Measurements from ENCODE around the gene KLHL28. TPM values are rescaled to one million over a fixed set of nuclear protein-coding genes. Genes with fewer than 3 reads are reported as not detected.

Gene KLHL28
- total and polyA plus RNA-seq, 8 donors: 1.5 to 9.2 (median 5.8) TPM

DNA sequence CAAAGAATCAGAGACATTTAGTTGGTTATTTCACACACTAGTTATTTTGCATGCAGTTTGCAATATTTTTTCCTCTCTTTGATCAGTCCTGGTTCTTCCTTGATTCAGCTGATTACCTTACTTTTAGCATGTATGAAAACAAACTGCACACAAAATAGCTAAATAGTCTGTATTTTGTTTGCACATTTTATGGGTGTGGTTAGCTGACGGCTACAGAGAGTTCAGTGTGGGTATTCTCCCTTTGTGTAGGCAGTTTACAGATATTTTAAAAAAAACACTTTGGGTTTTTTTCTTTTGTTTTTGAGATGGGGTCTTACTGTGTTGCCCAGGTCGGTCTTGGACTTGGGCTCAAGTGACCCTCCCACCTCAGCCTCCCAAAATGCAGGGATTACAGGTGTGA, 28.8 kb upstream of the KLHL28 start:
- 86 to 89% methylated on average over 2 of the region's 2 CpGs for WGBS, 2 donors
- Histone ChIP-seq H3K36me3 (no peaks in the 10 kb centered on the region), H3K4me3 (no peak overlapping the region), H3K27me3 (no peaks in the 10 kb centered on the region), H3K9me3 (no peaks in the 10 kb centered on the region), H3K4me1 (peaks cover 0 to 13% (median 7%) of the 10 kb centered on the region in 3 donors), H3K27ac (no peak overlapping the region)
- ATAC-seq: no peak
- intact Hi-C loops (cut with DNase I): no loop called here
- TF ChIP-seq, protein P1, sequence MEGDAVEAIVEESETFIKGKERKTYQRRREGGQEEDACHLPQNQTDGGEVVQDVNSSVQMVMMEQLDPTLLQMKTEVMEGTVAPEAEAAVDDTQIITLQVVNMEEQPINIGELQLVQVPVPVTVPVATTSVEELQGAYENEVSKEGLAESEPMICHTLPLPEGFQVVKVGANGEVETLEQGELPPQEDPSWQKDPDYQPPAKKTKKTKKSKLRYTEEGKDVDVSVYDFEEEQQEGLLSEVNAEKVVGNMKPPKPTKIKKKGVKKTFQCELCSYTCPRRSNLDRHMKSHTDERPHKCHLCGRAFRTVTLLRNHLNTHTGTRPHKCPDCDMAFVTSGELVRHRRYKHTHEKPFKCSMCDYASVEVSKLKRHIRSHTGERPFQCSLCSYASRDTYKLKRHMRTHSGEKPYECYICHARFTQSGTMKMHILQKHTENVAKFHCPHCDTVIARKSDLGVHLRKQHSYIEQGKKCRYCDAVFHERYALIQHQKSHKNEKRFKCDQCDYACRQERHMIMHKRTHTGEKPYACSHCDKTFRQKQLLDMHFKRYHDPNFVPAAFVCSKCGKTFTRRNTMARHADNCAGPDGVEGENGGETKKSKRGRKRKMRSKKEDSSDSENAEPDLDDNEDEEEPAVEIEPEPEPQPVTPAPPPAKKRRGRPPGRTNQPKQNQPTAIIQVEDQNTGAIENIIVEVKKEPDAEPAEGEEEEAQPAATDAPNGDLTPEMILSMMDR (IDR thresholded peaks at IDR 0.05): no peak
- no peak for FAIRE-seq
- DNase-seq: no peak

- Histone ChIP-seq H3K27me3 (no peaks in the 10 kb centered on the region), H3K4me3 (no peak overlapping the region), H3K9me3 (no peaks in the 10 kb centered on the region), H3K36me3 (no peaks in the 10 kb centered on the region), H3K4me1 (peaks cover 0 to 10% (median under 1%) of the 10 kb centered on the region in 3 donors), H3K27ac (peak overlapping the region in 1 of 4 donors; percentile 40)
- TF ChIP-seq, protein P1 (IDR thresholded peaks at IDR 0.05): no peak
- DNase-seq (peak in 1 of 6 donors; percentile 17), ATAC-seq (peak in 2 of 4 donors; percentile 14 to 62), FAIRE-seq (no peak)
- intact Hi-C loops (cut with DNase I): no loop called here
- 72 to 84% methylated on average over 3 of the region's 3 CpGs for WGBS, 2 donors
Measured at GRCh38 chr14:44989497-44990440, 28.0 kb upstream of the KLHL28 start.

- Histone ChIP-seq H3K4me1 (peaks cover 0 to 10% (median 0%) of the 10 kb centered on the region in 3 donors), H3K4me3 (no peak overlapping the region), H3K9me3 (no peaks in the 10 kb centered on the region), H3K27me3 (no peaks in the 10 kb centered on the region), H3K36me3 (no peaks in the 10 kb centered on the region), H3K27ac (no peak overlapping the region)
- FAIRE-seq (no peak), ATAC-seq (no peak), DNase-seq (no peak)
- TF ChIP-seq, protein P1 (IDR thresholded peaks at IDR 0.05): no peak
- intact Hi-C loops (cut with DNase I): no loop called here
- WGBS, 2 donors: 62 to 74% methylated on average over 2 of the region's 2 CpGs
Measured at GRCh38 chr14:44988694-44989093, 26.9 kb upstream of the KLHL28 start.

DNA sequence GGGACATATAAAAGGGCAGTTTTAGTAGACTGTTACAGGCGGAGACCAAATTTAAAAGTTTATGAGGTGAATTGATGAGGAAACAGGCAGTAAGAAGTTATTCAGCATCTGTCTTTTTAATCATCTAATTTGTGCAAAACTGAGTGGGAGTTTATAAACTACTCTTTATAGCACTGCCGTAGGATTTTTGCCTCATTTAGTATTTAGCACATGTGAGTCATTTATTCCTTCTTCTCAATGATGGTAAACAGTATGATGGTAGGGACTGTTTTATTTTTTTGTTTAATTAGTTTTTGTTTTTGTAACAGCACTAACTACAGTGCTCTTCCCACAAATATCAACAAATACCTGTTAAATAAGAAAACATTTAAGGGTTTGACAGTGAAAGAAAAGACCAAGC, 20.8 kb upstream of the KLHL28 start:
- intact Hi-C loops (cut with DNase I): no loop called here

More for the DNA sequence above, 20.8 kb upstream of the KLHL28 start:
- DNase-seq (no peak), ATAC-seq (no peak), FAIRE-seq (no peak)
- no peaks in the 10 kb centered on the region for H3K27me3 ChIP-seq
- H3K9me3 ChIP-seq: no peaks in the 10 kb centered on the region
- no peak overlapping the region for H3K27ac ChIP-seq
- peaks cover 0 to 8% (median 6%) of the 10 kb centered on the region in 3 donors for H3K4me1 ChIP-seq
- H3K4me3 ChIP-seq: no peak overlapping the region
- no peaks in the 10 kb centered on the region for H3K36me3 ChIP-seq
- WGBS, 2 donors: 90 to 95% methylated on average over 2 of the region's 2 CpGs
- TF ChIP-seq, protein P1 (IDR thresholded peaks at IDR 0.05): no peak
